ENCODE data around the gene ZDHHC4. TPM values are rescaled to one million over a fixed set of nuclear protein-coding genes. Genes with fewer than 3 reads are reported as not detected.

Gene ZDHHC4
- polyA plus RNA-seq, 1 of the 3 experiments (the other 2 are of a cell fraction): 169 TPM

DNA sequence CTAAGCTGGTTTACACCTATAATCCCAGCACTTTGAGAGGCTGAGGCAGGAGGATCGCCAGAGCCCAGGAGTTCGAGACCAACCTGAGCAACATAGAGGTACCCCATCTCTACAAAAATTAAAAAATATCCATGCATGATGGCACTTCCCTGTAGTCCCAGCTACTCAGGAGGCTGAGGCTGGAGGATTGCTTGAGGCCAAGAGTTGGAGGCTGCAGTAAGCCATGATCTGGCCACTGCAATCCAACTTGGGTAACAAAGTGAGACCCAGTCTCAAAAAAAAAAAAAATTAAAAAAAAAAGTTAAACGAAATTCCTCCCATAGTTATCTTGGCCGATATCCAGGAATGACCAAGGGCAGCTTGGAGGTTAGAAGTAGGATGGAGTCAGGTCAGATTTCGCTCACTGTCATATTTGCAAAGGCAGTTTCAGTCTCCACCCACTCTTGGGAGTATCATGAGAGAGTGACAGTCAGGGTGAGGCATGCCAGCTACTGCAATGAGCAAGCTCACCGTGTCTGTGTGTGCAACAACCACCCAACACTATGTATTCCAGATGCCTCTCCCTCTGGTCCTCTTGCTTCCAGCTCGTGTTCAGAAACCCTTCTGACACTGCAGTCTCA, 6.0 kb upstream of the ZDHHC4 start:
- H3F3A ChIP-seq (replicated peaks; ENCODE audit: insufficient read depth): peaks cover 11% of the 10 kb centered on the region
- ChIA-PET CTCF (interaction anchor here (4.3 to 9.7 kb wide), 2 partner anchors 12 to 55 kb away, joined by 24 to 85 read pairs; no protein-coding TSS in a partner anchor), POLR2A (no interaction called here)
- H3K79me2 ChIP-seq (ENCODE audit: insufficient read depth): no peaks in the 10 kb centered on the region
- no peak overlapping the region for H3K9ac ChIP-seq
- no peaks in the 10 kb centered on the region for H3K9me3 ChIP-seq
- 47% methylated on average over 7 of the region's 7 CpGs for WGBS (ENCODE audit: low lambda C conversion rate)
- no peaks in the 10 kb centered on the region for H3K9me2 ChIP-seq
- TF ChIP-seq RAD21 (IDR thresholded peaks at IDR 0.05; ENCODE audit: low read length) (no peak), RFX5 (IDR thresholded peaks at IDR 0.05; ENCODE audit: low read length) (no peak), JUND (IDR thresholded peaks at IDR 0.05) (no peak), FOSL2 (IDR thresholded peaks at IDR 0.05; ENCODE audit: borderline replicate concordance, low read depth) (no peak), RXRA (IDR thresholded peaks at IDR 0.05; ENCODE audit: borderline replicate concordance, low read depth) (no peak), SIN3A (IDR thresholded peaks at IDR 0.05; ENCODE audit: borderline replicate concordance, low read depth, low read length) (no peak), EZH2phosphoT487 (IDR thresholded peaks at IDR 0.05; ENCODE audit: borderline replicate concordance, low read depth) (no peak), SMC3 (IDR thresholded peaks at IDR 0.05; ENCODE audit: low read depth, low read length) (no peak), GATA2 (CRISPR knock-in tag; IDR thresholded peaks at IDR 0.05) (no peak), FOXM1 (IDR thresholded peaks at IDR 0.05; ENCODE audit: low read depth) (no peak), MXI1 (IDR thresholded peaks at IDR 0.05; ENCODE audit: low read depth, low read length) (no peak), POLR2AphosphoS5 (IDR thresholded peaks at IDR 0.05; ENCODE audit: low read depth, low read length) (no peak), FOXJ3 (CRISPR knock-in tag; IDR thresholded peaks at IDR 0.05) (no peak), TCF12 (IDR thresholded peaks at IDR 0.05) (no peak), CHD2 (IDR thresholded peaks at IDR 0.05; ENCODE audit: low read length, partially characterized antibody) (no peak)
- TF ChIP-seq, protein P1, sequence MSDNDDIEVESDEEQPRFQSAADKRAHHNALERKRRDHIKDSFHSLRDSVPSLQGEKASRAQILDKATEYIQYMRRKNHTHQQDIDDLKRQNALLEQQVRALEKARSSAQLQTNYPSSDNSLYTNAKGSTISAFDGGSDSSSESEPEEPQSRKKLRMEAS (IDR thresholded peaks at IDR 0.05; ENCODE audit: low read depth): no peak
- TF ChIP-seq, protein P2, sequence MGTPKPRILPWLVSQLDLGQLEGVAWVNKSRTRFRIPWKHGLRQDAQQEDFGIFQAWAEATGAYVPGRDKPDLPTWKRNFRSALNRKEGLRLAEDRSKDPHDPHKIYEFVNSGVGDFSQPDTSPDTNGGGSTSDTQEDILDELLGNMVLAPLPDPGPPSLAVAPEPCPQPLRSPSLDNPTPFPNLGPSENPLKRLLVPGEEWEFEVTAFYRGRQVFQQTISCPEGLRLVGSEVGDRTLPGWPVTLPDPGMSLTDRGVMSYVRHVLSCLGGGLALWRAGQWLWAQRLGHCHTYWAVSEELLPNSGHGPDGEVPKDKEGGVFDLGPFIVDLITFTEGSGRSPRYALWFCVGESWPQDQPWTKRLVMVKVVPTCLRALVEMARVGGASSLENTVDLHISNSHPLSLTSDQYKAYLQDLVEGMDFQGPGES (IDR thresholded peaks at IDR 0.05; ENCODE audit: low read depth, low read length): no peak
- TF ChIP-seq, protein P3, sequence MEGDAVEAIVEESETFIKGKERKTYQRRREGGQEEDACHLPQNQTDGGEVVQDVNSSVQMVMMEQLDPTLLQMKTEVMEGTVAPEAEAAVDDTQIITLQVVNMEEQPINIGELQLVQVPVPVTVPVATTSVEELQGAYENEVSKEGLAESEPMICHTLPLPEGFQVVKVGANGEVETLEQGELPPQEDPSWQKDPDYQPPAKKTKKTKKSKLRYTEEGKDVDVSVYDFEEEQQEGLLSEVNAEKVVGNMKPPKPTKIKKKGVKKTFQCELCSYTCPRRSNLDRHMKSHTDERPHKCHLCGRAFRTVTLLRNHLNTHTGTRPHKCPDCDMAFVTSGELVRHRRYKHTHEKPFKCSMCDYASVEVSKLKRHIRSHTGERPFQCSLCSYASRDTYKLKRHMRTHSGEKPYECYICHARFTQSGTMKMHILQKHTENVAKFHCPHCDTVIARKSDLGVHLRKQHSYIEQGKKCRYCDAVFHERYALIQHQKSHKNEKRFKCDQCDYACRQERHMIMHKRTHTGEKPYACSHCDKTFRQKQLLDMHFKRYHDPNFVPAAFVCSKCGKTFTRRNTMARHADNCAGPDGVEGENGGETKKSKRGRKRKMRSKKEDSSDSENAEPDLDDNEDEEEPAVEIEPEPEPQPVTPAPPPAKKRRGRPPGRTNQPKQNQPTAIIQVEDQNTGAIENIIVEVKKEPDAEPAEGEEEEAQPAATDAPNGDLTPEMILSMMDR (IDR thresholded peaks at IDR 0.05): no peak
- TF ChIP-seq, protein P4, sequence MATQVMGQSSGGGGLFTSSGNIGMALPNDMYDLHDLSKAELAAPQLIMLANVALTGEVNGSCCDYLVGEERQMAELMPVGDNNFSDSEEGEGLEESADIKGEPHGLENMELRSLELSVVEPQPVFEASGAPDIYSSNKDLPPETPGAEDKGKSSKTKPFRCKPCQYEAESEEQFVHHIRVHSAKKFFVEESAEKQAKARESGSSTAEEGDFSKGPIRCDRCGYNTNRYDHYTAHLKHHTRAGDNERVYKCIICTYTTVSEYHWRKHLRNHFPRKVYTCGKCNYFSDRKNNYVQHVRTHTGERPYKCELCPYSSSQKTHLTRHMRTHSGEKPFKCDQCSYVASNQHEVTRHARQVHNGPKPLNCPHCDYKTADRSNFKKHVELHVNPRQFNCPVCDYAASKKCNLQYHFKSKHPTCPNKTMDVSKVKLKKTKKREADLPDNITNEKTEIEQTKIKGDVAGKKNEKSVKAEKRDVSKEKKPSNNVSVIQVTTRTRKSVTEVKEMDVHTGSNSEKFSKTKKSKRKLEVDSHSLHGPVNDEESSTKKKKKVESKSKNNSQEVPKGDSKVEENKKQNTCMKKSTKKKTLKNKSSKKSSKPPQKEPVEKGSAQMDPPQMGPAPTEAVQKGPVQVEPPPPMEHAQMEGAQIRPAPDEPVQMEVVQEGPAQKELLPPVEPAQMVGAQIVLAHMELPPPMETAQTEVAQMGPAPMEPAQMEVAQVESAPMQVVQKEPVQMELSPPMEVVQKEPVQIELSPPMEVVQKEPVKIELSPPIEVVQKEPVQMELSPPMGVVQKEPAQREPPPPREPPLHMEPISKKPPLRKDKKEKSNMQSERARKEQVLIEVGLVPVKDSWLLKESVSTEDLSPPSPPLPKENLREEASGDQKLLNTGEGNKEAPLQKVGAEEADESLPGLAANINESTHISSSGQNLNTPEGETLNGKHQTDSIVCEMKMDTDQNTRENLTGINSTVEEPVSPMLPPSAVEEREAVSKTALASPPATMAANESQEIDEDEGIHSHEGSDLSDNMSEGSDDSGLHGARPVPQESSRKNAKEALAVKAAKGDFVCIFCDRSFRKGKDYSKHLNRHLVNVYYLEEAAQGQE (IDR thresholded peaks at IDR 0.05; ENCODE audit: low read depth, low read length): no peak
- no peaks in the 10 kb centered on the region for H4K20me1 ChIP-seq (ENCODE audit: insufficient read depth)
- H3K4me3 ChIP-seq (ENCODE audit: low read depth in 2 of 2, low read length in 1 of 2): no peak overlapping the region
- no peak overlapping the region for H3K27ac ChIP-seq (ENCODE audit: low read depth in 2 of 2, low read length in 1 of 2)
- no peak for DNase-seq
- peaks cover 7% of the 10 kb centered on the region; the same call in 1 of the 2 replicates for H3K27me3 ChIP-seq (ENCODE audit: insufficient read depth)
- no peak overlapping the region for H2AFZ ChIP-seq (ENCODE audit: low read depth)
- peaks cover 0 to 3% of the 10 kb centered on the region in 2 experiments; a peak in 1 of 4 replicates for H3K4me1 ChIP-seq (ENCODE audit: control insufficient read depth in 1 of 2, insufficient read depth in 2 of 2, low read depth in 1 of 2, low read length in 1 of 2)
- H3K4me2 ChIP-seq: no peak overlapping the region
- H3K36me3 ChIP-seq (replicated peaks in 1 of 2; ENCODE audit: control insufficient read depth in 1 of 2, insufficient read depth in 2 of 2, low read length in 1 of 2): no peaks in the 10 kb centered on the region
